ENCODE results near the gene ERV3-1.

DNA sequence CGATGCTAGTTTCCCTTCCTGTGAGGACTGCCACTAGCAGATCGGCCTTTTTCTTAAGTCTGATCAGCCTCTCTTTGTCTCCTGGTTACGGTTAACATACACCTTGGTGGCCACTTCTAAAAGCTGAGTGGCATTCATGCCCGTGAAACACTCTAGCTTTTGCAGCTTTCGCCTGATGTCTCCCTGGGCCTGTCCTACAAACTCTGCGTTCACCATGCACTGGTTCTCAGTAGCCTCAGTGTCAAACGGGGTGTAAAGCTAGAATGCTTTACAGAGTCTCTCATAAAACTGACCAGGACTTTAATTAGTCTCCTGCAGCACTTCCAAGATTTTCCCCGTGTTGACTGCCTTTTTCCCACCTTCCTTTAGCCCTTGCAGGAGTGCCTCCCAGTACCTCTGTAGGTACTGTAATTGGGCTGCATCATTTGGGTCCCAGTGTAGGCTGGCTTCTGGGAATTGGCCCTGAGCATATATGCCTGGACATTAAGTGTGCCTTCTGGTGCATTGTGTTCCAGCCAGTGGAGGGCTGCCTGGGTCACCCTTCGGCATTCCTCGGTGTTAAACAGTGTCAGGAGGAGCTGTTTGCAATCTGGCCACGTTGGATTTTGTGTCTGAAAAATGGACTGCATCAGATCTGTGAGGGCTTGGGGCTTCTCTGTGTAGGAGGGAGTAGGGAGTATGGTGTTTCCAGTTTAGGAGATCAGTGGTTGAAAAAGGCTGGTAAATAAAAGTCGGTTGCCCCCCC lies 9.2 kb downstream of the ERV3-1 start:
- TF ChIP-seq POLR2A (IDR thresholded peaks at IDR 0.05) (no peak), CTCF (IDR thresholded peaks at IDR 0.05) (no peak)

Measured in Peyer's patch (tissue), 4 donors.